Ishikawa (cell line): ENCODE data around the gene NUP37.

Source experiments
- CREB1 ChIP-seq: IDR thresholded peaks from 2 replicates; pipeline ENCODE4 v1.6.1; 2012; ENCODE audit warnings: low read depth
- EGR1 ChIP-seq: IDR thresholded peaks from 2 replicates; pipeline ENCODE4 v1.6.1; 2012
- EP300 ChIP-seq: IDR thresholded peaks from 2 replicates; pipeline ENCODE4 v1.6.1; 2012; ENCODE audit warnings: borderline replicate concordance
- FOXM1 ChIP-seq: IDR thresholded peaks from 2 replicates; pipeline ENCODE4 v1.6.1; 2012; ENCODE audit warnings: low read depth, borderline replicate concordance
- RAD21 ChIP-seq: IDR thresholded peaks from 2 replicates; pipeline ENCODE4 v1.6.1; 2012; ENCODE audit warnings: low read depth
- TAF1 ChIP-seq: IDR thresholded peaks from 2 replicates; pipeline ENCODE4 v1.6.1; 2012; ENCODE audit warnings: low read depth, mild to moderate bottlenecking
- TCF12 ChIP-seq: IDR thresholded peaks from 2 replicates; pipeline ENCODE4 v1.6.1; 2012; ENCODE audit warnings: low read depth
- TEAD4 ChIP-seq: IDR thresholded peaks from 2 replicates; pipeline ENCODE4 v1.6.1; 2012
- ZBTB7A ChIP-seq: IDR thresholded peaks from 2 replicates; pipeline ENCODE4 v1.6.1; 2012; ENCODE audit warnings: low read depth
- TF ChIP-seq, protein P1 (sequence below): IDR thresholded peaks from 2 replicates; pipeline ENCODE4 v1.6.1; 2012; ENCODE audit warnings: low read depth, mild to moderate bottlenecking
- TF ChIP-seq, protein P2 (sequence below): IDR thresholded peaks from 2 replicates; pipeline ENCODE4 v1.6.1; 2012
- TF ChIP-seq, protein P3 (sequence below): IDR thresholded peaks from 2 replicates; pipeline ENCODE4 v1.6.1; 2012

NUP37 gene

DNA sequence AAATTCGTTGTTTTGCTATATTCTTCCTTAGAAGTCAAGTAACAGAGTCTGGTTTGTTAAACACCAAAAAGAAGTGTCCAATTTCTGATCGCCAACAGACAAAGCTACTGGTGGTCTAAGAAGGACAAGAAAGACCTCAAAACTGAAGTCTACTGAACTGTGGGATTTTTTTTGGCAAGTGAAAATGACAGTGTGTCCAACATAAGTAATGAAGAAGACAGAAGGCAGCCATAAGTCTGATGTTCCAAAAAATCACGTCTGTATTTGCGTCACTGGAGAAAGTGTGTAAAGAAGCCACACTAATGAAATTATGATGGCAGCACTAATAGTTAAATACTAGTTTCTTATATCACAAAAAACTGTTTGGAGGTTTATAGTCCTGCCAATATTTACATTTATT is 90.8 kb downstream of the NUP37 start:
- no peak for TF ChIP-seq EP300
- TF ChIP-seq TAF1 = no peak
- no peak for TF ChIP-seq ZBTB7A
- no peak for TF ChIP-seq TEAD4
- TF ChIP-seq, protein P1, sequence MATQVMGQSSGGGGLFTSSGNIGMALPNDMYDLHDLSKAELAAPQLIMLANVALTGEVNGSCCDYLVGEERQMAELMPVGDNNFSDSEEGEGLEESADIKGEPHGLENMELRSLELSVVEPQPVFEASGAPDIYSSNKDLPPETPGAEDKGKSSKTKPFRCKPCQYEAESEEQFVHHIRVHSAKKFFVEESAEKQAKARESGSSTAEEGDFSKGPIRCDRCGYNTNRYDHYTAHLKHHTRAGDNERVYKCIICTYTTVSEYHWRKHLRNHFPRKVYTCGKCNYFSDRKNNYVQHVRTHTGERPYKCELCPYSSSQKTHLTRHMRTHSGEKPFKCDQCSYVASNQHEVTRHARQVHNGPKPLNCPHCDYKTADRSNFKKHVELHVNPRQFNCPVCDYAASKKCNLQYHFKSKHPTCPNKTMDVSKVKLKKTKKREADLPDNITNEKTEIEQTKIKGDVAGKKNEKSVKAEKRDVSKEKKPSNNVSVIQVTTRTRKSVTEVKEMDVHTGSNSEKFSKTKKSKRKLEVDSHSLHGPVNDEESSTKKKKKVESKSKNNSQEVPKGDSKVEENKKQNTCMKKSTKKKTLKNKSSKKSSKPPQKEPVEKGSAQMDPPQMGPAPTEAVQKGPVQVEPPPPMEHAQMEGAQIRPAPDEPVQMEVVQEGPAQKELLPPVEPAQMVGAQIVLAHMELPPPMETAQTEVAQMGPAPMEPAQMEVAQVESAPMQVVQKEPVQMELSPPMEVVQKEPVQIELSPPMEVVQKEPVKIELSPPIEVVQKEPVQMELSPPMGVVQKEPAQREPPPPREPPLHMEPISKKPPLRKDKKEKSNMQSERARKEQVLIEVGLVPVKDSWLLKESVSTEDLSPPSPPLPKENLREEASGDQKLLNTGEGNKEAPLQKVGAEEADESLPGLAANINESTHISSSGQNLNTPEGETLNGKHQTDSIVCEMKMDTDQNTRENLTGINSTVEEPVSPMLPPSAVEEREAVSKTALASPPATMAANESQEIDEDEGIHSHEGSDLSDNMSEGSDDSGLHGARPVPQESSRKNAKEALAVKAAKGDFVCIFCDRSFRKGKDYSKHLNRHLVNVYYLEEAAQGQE = no peak
- TF ChIP-seq, protein P2, sequence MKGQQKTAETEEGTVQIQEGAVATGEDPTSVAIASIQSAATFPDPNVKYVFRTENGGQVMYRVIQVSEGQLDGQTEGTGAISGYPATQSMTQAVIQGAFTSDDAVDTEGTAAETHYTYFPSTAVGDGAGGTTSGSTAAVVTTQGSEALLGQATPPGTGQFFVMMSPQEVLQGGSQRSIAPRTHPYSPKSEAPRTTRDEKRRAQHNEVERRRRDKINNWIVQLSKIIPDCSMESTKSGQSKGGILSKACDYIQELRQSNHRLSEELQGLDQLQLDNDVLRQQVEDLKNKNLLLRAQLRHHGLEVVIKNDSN = no peak
- no peak for TF ChIP-seq RAD21
- no peak for TF ChIP-seq TCF12
- no peak for TF ChIP-seq EGR1
- TF ChIP-seq, protein P3, sequence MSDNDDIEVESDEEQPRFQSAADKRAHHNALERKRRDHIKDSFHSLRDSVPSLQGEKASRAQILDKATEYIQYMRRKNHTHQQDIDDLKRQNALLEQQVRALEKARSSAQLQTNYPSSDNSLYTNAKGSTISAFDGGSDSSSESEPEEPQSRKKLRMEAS = no peak
- TF ChIP-seq FOXM1 = no peak

DNA sequence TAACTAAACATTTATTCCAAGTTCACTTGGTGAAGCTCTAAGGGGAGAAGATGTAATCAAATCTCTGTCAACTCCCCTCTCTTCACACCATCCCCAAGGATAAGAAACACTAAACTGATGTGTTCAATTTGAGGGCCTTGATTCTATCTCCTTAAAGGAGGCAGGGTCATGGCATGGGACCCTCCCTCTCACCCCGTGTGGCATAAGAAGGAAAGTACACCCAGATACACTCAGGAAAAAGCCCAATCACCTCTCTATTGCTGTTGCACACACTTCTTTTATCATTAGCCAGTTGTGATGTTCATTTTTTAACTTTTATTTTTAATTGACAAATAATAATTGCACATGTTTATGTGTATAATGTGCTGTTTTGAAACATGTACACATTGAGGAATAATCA is 93.2 kb downstream of the NUP37 start:
- TF ChIP-seq, protein P3 = no peak

DNA sequence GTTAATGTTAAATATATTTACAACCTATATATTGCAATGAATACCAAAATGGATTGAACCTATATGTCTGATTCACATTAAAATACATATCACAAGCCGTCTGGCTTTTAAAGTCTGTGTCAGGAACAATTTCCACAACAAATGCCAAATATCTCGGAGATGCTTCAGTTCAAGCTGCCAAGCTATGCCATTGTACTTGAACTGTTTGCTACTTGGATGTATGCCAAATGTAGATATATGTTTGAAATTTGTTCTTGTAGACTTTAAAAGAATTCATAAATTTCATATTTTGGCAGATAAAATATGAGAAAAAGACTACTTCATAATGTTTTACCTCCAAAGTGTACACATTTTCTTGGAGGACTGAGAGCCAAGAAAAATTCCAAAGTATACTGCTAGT is 95.1 kb downstream of the NUP37 start:
- no peak for TF ChIP-seq RAD21
- no peak for TF ChIP-seq FOXM1
- TF ChIP-seq CREB1 = no peak
- TF ChIP-seq EGR1 = no peak

DNA sequence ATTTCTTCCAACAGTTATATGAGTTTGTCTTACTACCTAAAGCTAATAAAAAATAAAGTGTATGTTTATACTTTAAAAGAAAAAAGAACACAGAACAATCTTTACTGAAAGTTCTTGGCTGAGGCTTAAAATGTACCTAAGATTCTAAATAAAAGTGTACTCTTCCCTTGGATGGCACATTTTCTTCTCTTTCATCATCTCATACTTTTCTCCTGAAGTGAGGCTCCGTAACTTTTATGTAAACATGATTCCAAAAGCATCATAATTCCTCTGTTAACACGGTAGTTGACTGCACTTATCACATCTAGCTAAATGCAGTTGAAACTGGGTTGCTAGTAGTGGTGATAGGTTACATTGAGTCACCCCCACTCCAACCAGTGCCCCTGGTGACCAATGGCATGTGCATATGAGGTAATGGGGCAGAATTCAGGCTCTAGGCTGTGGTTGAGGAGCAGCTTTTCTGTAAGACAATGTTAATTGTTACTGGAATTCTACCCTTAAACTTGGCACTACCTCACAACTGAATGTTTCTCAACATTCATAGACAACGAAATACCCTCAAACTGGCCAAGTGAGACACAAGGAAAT is 96.5 kb downstream of the NUP37 start:
- TF ChIP-seq, protein P2 = no peak
- no peak for TF ChIP-seq TEAD4
